Right cardiac atrium (tissue), 5 donors: ENCODE measurements around the gene THOC6. TPM values are rescaled to one million over a fixed set of nuclear protein-coding genes. Genes with fewer than 3 reads are reported as not detected.
A peak's percentile ranks its signal among the peaks of the same experiment; 100 is the strongest.

Experiments
- ATAC-seq, 2 donors: fragments of 200-7000 bp; cut with Tn5 transposase; one replicate each; pipeline versions ENCODE4 v1.8.0 to v1.9.1; 2020; ENCODE audit warnings: moderate library complexity in 2 of 2, mild to moderate bottlenecking in 1 of 2
- DNase-seq, 3 donors: peaks; one replicate each; pipeline ENCODE4 v3.0.0-alpha.2; 2020
- H3K27ac ChIP-seq: one replicate; pipeline ENCODE4 v1.5.1; 2013; ENCODE audit warnings: mild to moderate bottlenecking, low read length, control low read depth, moderate library complexity
- H3K27me3 ChIP-seq: one replicate; pipeline ENCODE4 v1.6.1; 2013; ENCODE audit not compliant: control insufficient read depth, insufficient read depth
- H3K4me1 ChIP-seq: one replicate; pipeline ENCODE4 v1.6.1; 2013; ENCODE audit warnings: low read length; ENCODE audit not compliant: control insufficient read depth, insufficient read depth
- H3K4me3 ChIP-seq: one replicate; pipeline ENCODE4 v1.5.1; 2013; ENCODE audit warnings: low read length, control low read depth
- H3K9me3 ChIP-seq: one replicate; pipeline ENCODE4 v1.6.1; 2013; ENCODE audit warnings: low read length; ENCODE audit not compliant: control insufficient read depth
- WGBS: extraction: QIAGEN DNeasy Blood & Tissue Kit; methylation state at CpG from one replicate; pipeline ENCODE4 v1.1.7; 2013; 5-methylcytosine and 5-hydroxymethylcytosine counted together
- intact Hi-C, 4 donors: fragments of 100-400 bp; cut with DNase I; formaldehyde crosslinking; loops; one replicate each; pipeline versions ENCODE4 v1.11.0 to v1.14.0; 2022 to 2023
- polyA plus RNA-seq: library from polyadenylated mRNA; stranded (reverse); fragments of 200-250 nt; gene quantifications from one replicate; pipeline ENCODE4 v1.2.3, GENCODE V29; 2013
- total RNA-seq, 4 donors: library from RNA; stranded (reverse); fragmentation: NEBNext Ultra II Directional; extraction: Animal tissue kit (Norgen Biotek cat#: 25700); gene quantifications; one replicate each; pipeline ENCODE4 v1.2.1, GENCODE V29; 2021
- donor health status: healthy with polysubstance abuse.
- donor health status: DM: no; HTN: yes; CAD: no.
- donor health status: DM: no; HTN: no; CAD: no.
- donor health status: DM: no; HTN: yes; CAD: no; lungs with severe emphysema.
- donor health status: DM: yes; HTN: yes; CAD: no.

The THOC6 gene
- total and polyA plus RNA-seq, 5 donors, result 11.1 to 13.7 (median 13.1) TPM

DNA sequence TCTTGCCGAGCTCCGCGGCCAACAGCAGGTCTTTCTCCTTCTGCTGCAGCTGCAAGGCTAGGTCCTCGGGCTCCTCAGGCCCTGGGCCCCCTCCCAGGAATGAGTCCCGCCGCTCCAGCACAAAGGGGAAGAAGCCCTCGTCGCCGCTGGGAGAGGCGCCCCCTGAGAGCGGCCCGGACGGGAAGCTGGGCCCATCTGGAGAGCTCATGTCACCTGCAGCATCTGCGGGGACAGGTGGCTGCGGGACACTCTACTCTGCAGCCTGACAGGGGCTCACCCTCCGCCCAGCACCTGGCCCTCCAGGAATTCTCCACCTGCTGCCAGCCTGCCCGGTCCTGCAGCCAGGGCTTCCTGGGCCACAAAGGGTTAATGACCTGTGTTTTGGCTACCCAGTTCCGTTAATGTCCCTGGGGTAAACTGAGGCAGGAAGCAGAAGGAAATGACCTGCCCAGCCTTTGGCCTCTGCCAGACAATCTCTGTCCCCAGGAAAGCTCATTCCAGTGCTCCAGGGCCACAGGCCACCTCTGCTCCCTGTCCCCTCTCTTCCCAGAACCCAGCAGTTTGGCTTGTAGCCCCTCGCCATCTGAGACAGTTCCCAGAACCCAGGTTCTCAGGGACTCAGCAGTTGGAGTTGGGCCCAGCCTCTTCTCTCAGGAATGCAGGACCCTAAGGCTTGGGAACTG is 11.6 kb downstream of the THOC6 start:
- WGBS, result 40% methylated on average over 19 of the region's 19 CpGs
- DNase-seq, result peak in 1 of 3 donors; percentile 34
- intact Hi-C loops, result no loop called here
- Histone ChIP-seq H3K27me3 (no peaks in the 10 kb centered on the region), H3K27ac (no peak overlapping the region), H3K4me1 (no peaks in the 10 kb centered on the region), H3K9me3 (no peaks in the 10 kb centered on the region), H3K4me3 (no peak overlapping the region)
- no peak for ATAC-seq

DNA sequence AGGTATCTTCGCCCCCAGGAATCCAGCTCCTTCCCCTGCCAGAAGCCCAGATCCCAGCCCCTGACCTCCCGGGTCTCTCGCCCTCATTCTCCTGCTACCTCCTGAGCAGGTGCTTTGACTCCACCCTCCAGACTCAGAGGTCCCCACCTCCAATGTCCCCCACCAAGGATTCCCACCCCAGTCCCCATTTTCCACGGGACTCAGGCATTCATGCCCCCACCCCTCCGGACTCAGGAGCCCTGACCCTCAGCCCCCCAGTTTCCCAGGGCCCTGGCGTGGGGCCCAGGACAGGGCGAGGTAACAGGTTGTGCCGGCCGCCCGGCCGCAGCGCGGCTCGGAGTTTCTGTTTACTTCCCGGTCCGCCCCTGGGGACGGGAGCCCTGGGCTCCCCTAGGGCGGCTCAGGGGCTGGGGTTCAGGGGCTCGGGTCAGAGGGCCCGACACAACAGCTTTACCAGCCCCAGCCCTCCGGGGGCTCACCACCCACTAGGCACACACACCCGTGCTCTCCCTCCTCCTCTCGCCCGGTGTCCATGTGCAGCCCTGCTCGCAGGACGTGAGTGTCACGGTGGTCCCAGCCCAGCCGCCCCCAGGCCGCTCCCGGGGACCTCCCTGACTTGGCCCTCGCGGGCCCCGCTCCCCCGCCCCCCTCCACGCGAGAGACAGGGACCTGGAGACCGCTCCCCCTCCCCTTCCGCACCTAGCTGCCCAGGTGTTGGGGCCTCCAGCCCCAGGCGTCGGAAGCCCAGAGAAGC is 12.3 kb downstream of the THOC6 start:
- ATAC-seq, result peak in 1 of 2 donors; percentile 6
- Histone ChIP-seq H3K9me3 (no peaks in the 10 kb centered on the region), H3K4me3 (no peak overlapping the region), H3K27me3 (no peaks in the 10 kb centered on the region), H3K4me1 (no peaks in the 10 kb centered on the region), H3K27ac (no peak overlapping the region)
- 3% methylated on average over 40 of the region's 40 CpGs for WGBS
- peak in 1 of 3 donors; percentile 39 for DNase-seq
- intact Hi-C loops, result no loop called here

DNA sequence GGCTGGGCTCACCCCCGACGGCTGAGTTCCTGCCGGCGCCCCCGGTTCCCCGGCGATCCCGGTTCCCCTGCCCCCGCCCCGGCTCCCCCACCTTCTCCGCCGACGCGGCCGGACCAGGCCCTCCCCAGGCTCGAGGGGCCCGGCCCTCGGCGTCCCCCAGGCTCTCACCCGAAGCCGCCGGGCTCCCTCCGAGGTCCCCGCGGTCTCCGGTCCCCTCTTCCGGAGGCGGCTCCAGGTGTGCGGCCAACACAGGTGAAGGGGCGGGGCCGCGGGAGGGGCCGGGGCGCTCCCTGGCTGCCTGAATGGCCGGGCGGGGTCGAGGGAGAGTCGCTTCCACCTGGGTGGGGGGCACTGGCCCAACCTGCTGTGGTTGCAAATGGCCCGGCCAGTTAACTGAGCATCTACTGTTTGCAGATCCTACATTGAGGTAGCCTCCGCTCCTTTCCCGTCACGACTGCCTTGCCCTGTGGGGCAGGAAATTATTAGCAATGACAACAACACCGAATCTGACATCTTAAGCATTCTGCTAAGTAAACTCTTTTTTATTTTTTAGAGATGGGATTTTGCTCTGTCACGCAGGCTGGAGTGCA is 13.0 kb downstream of the THOC6 start, which contains the start of gene BICDL2:
TSS of gene BICDL2 (minus strand) at position 219 of the 590 bp plus-strand sequence. CDS start 1,448 bp downstream, outside the sequence.
- no peaks in the 10 kb centered on the region for H3K4me1 ChIP-seq
- no peak within 1 kb of the TSS for H3K27ac ChIP-seq
- no peaks in the 10 kb centered on the region for H3K9me3 ChIP-seq
- H3K27me3 ChIP-seq, result no peaks in the 10 kb centered on the region
- intact Hi-C loops, result no loop called here
- DNase-seq (no peak), ATAC-seq (no peak)
- no peak within 1 kb of the TSS for H3K4me3 ChIP-seq
- 6% methylated on average over 44 of the region's 44 CpGs for WGBS

DNA sequence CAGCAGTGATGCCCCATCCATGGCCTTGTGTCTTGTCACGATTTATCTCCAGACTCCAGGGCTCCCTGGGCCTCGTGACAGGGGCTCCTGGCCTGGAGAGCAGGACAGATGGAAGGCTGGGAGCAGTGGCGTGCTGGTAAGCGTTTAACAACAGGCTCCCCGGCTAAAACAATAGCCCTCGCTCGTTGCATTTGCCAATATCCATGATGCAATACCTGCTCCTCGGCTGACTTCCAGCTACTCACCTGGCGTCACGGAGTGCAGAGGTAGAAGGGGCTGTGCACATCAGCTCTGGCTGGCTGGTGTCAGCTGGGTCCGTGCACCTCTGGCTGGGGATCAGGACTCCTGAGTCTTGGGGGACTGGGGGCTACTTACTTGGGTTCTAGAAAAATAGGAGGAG is 14.4 kb downstream of the THOC6 start:
- H3K4me1 ChIP-seq, result no peaks in the 10 kb centered on the region
- DNase-seq, result peak in 1 of 3 donors; percentile 22
- no peaks in the 10 kb centered on the region for H3K27me3 ChIP-seq
- 41% methylated on average over 11 of the region's 11 CpGs for WGBS
- H3K27ac ChIP-seq, result no peak overlapping the region
- no peak for ATAC-seq
- H3K4me3 ChIP-seq, result no peak overlapping the region
- intact Hi-C loops, result no loop called here
- H3K9me3 ChIP-seq, result no peaks in the 10 kb centered on the region

DNA sequence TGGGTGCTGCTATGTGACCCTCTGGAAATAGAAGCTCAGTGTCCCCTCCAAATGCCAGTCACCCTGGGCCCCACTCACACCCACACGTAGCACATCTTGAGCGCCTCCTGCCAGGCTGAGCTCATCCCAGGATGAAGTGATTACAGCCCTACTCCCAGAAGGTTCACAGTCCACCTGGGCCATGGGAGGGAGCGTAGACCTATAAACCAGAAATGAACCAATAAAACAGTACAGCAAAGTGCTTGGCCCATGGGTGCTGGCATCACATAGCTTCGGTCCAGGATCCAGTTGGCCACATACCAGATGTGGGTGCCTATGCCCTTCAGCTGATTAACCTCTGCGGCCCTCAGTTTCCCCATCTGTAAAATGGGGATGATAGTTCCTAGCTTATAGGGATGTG is 15.1 kb downstream of the THOC6 start:
- WGBS, result 80% methylated on average over 5 of the region's 5 CpGs
- no peak overlapping the region for H3K27ac ChIP-seq
- no peaks in the 10 kb centered on the region for H3K9me3 ChIP-seq
- DNase-seq (peak in 1 of 3 donors; percentile 9), ATAC-seq (peak in 1 of 2 donors; percentile 10)
- no peaks in the 10 kb centered on the region for H3K4me1 ChIP-seq
- H3K4me3 ChIP-seq, result no peak overlapping the region
- no peaks in the 10 kb centered on the region for H3K27me3 ChIP-seq
- intact Hi-C loops, result no loop called here

- no peaks in the 10 kb centered on the region for H3K4me1 ChIP-seq
- H3K27me3 ChIP-seq, result no peaks in the 10 kb centered on the region
- ATAC-seq, result no peak
- intact Hi-C loops, result no loop called here
- no peak overlapping the region for H3K27ac ChIP-seq
- 91% methylated on average over 3 of the region's 3 CpGs for WGBS
- no peaks in the 10 kb centered on the region for H3K9me3 ChIP-seq
- no peak overlapping the region for H3K4me3 ChIP-seq
- DNase-seq, result no peak
Observed at GRCh38 chr16:3042376-3042775, 18.5 kb downstream of the THOC6 start.

DNA sequence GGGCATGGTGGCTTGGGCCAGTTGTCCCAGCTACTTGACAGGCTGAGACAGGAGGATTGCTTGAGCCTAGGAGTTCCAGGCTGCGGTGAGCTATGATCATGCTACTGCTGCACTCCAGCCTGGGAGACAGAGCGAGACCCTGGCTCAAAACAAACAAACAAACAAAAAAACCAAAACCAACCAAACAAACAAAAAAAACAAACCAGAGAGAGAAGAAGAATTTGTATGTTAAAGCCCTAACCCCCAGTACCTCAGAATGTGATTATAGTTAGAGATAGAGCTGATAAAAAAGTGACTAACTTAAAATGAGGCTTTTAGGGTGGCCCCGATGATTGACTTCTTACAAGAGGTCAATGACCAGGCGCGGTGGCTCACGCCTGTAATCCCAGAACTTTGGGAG is 20.9 kb downstream of the THOC6 start:
- Histone ChIP-seq H3K4me3 (no peak overlapping the region), H3K9me3 (no peaks in the 10 kb centered on the region), H3K27me3 (no peaks in the 10 kb centered on the region), H3K4me1 (no peaks in the 10 kb centered on the region), H3K27ac (no peak overlapping the region)
- WGBS, result 91% methylated on average over 6 of the region's 6 CpGs
- DNase-seq (no peak), ATAC-seq (no peak)
- intact Hi-C loops, result no loop called here

GRCh38 chr16:3045758-3046640 is 22.2 kb downstream of the THOC6 start, which contains the start of gene MMP25:
Gene MMP25, plus strand, starts transcription at chr16:3046561. Its CDS starts 357 bp downstream, at chr16:3046918.
- Histone ChIP-seq H3K27ac (no peak within 1 kb of the TSS), H3K9me3 (no peaks in the 10 kb centered on the region), H3K4me1 (no peaks in the 10 kb centered on the region), H3K4me3 (peak within 1 kb of the TSS; percentile 33), H3K27me3 (no peaks in the 10 kb centered on the region)
- intact Hi-C loops, result no loop called here
- under 1% methylated on average over 86 of the region's 86 CpGs for WGBS
- ATAC-seq, result peak; percentile 34 to 51
- peak in 1 of 3 donors; percentile 58 for DNase-seq

DNA sequence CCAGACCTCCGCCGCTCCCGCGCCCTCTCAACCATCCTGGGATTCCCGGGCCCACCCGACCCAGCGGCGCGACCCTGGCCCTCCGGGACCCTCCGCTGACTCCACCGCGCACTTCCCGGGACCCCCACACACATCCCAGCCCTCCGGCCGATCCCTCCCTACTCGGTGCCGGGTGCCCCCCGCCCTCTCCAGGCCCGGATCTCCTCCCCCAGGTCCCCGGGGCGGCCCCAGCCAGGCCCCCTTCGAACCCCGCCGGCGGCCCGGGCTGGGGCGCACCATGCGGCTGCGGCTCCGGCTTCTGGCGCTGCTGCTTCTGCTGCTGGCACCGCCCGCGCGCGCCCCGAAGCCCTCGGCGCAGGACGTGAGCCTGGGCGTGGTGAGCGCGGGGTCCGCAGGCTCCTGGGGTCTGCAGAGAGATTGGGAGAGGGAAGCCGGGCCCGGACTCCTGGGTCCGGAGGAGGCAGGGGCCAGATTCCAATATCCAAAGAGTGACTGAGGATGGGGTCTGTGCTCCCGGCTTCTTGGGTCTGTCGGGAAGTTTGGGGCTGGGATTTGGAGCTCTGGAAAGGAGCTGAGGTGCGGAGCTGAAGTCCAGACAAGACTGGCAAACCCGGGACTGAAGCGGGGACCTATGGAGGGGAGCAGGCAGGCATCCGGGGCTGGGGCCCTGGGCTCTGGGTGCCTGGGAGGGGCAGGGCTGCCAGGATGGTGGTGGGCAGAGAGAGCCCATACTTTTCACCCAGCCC is 23.0 kb downstream of the THOC6 start:
- Histone ChIP-seq H3K4me3 (peak overlapping the region; percentile 33), H3K27ac (no peak overlapping the region), H3K4me1 (no peaks in the 10 kb centered on the region), H3K9me3 (no peaks in the 10 kb centered on the region), H3K27me3 (no peaks in the 10 kb centered on the region)
- ATAC-seq (peak in 1 of 2 donors; percentile 4), DNase-seq (peak in 1 of 3 donors; percentile 43)
- 2% methylated on average over 54 of the region's 54 CpGs for WGBS
- intact Hi-C loops, result no loop called here

GRCh38 chr16:3047387-3047720 is 23.5 kb downstream of the THOC6 start:
- Histone ChIP-seq H3K27ac (no peak overlapping the region), H3K27me3 (no peaks in the 10 kb centered on the region), H3K4me1 (no peaks in the 10 kb centered on the region), H3K4me3 (no peak overlapping the region), H3K9me3 (no peaks in the 10 kb centered on the region)
- WGBS, result 19% methylated on average over 13 of the region's 13 CpGs
- intact Hi-C loops, result no loop called here
- DNase-seq (peak in 1 of 3 donors; percentile 42), ATAC-seq (no peak)
